Activated T-cell treated with anti-CD3 and anti-CD28 coated beads for 24 hours (primary cell): ENCODE data around the gene MTMR11.

Source experiments
- DNase-seq: peaks from one replicate; pipeline ENCODE4 v3.0.0-alpha.2; 2020; ENCODE audit warnings: low read depth

MTMR11 gene

GRCh38 chr1:149934356-149934755, 2.3 kb downstream of the MTMR11 start:
- no peak for DNase-seq

DNA sequence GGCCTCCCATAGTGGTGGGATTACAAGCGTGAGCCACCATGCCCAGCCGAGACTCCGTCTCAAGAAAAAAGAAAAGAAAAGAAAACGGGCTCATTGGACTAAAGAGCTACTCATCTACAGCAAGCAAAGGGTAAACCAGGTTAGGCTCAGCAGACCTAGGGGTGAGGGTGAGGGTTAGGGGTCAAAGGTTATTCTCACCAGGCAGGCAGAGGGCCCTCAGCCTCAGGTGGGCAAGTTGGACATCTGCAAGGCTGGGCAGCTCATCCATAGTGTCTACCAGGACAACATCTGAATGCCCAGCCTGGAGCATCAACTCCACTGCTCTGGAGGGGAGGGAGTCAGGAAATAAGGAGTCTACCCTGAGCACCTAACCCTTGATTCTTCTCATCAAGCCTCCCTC, 3.5 kb downstream of the MTMR11 start:
- DNase-seq: no peak

GRCh38 chr1:149932474-149932873, 4.2 kb downstream of the MTMR11 start:
- DNase-seq: no peak

DNA sequence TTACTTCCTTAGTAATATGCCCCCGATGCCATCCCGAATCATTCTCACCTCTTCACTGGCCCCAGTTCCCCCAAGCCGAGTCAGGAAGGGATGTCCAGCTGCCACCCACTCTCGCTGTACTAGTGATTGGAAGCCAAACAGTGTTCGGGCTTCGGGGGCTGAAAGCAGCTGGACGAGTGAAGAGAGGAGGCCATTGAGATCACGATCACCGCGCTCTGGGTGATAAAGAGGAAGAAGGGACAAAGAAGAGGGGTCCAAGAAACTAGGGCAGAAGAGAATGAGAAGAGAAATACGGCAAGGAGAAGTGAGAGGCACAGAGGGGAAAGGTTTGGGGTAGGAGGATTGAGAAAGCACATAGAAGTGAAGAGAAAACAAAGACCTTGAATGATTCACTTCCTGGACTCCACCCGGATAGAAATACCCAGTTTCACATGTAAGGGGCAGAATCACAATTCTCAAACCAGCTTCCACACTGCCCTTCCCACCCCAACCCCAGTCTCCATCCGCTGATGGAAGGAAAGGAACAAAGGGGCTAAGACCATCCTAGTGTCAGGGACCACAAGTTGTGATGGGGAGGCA, 5.4 kb downstream of the MTMR11 start:
- DNase-seq: no peak

DNA sequence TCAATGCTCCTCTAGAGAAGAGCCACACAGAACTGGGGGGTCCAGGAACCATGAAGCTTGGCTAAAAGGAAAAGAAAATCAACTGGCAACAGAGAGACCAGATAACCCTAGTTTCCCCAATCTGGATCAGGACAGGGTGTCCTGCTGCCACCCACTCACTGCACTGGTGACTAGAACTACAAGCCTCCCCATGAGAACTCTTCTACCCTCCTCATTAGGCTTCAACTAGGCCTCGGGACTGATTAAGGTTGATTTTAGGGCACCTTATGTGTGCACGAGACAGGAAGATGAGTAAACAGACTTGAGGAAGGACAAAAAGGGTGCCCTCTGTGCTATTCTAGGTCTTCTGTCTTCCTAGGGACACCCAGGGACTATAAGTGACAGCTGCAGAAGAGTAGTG, 6.8 kb downstream of the MTMR11 start:
- no peak for DNase-seq

DNA sequence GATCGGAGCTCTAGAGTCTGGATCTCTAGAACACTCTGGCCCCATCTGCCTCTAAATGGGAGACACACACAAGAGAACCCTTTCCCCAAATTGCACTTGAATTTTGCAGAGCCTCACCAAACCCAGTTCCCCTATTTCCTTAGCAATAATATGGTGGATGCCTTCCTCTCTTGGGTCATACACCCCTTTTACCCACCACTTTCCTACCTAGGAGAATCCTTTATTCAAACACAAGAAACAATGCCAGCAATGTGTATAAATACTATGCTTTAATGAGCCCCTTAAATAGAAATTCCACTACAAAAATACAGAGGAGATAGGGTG, 8.3 kb downstream of the MTMR11 start:
- DNase-seq: no peak

DNA sequence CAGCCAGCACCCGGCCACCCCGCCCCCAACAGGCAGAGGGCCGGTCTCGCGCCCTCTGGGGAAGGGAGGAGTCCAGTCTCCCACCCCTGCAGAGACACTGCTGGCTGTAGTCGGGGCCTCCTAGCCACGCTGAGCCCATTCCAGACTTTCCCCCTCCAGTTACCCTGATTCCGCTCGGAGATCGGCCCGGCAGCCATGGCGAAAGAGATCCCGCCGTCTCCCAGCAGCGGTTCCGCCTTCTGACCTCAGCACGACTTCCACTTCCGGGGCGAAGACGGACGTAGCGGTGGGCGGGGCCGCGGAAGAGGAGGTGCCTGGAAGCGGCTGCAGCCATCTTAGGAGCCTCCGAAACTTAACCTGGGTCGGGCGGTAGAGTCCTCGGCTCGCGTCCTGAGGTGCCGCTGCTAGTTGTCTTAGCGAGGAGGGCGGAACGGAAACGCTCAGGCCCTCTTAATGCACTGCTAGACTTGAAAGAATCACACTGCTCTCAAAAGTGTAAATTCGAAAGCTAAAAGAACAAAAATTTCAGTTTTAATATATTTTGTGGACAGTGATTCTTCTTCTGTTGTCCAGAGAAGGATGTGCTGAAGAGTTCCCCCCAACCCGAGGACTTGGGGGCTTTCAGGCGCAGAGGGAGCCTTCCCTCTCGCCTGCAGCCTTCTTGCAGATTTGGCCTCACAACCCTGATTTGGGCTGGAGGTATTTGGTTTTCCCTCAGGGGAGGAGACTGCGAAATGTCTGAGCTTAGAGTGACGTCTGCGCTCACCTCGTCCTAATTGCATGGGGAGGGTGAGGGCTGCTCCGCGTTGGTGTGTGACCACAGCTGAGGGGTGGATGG, 8.9 kb downstream of the MTMR11 start, which contains the start of gene SF3B4:
Gene SF3B4 (minus strand): TSS at position 241 of the 838 bp plus-strand sequence. CDS start 44 bp downstream, at position 197.
- peak; percentile 94 for DNase-seq

DNA sequence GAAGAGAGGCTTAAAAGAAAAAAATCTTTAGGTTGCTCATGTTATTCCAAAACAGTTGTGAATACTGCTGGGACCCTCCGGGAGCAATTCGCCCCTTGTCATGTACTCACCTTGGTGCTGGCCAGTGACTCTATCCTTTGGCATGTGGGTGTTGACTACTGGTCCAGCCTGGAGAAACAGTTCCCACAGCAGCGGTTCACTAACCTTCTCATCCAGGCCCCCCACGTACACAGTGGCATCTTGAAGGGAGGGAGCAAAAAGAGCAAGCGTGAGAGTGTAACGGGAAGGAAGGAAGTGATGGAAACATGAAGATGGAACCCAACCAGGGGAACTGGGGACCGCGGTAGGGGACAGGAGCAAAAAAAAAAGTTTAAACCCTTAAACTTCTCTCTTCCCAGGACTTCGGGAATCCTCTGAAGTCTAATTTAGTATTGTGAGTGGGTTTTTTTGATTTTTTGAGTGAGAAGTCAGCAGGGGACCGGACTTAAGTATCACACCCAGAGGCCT, 9.6 kb downstream of the MTMR11 start:
- DNase-seq: no peak

GRCh38 chr1:149926296-149926695, 10.4 kb downstream of the MTMR11 start:
- no peak for DNase-seq

DNA sequence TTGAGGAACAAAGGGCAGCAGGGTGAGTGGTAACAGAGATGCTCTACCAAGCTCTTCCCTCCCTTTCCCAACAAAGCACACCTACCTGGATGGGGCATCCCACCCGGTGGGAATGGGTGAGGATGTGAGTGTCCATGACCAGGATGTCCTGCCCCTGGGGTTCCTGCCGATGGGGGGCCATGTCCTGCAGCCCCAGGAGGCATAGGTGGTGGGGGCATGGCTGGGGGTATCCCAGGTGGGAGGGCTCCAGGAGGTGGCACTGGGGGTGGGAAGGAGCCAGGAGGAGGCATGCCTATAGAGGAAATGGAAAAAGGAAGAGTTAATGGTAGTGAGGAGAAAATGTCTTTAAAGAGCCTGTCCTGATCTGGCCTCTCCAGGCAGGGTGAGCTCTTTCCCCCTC, 10.9 kb downstream of the MTMR11 start:
- no peak for DNase-seq

DNA sequence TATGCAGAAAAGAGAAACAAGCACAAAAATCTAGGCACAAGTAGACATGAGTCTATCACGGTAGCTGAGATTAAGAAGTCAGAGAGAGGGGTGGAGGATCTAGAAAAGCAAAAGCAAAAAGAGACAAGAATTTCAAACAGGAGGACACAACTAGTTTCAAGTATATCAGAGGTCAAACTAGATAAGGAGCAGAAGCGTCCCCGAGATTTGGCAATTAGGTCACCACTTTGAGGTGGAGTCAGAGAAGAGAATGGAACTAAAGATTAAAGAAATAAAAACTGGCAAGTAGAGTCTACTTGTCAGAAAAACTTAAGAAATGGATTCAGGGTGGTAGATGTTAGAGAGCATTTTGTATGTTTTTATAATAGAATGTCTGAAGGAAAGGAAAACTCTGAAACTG, 11.3 kb downstream of the MTMR11 start:
- no peak for DNase-seq

DNA sequence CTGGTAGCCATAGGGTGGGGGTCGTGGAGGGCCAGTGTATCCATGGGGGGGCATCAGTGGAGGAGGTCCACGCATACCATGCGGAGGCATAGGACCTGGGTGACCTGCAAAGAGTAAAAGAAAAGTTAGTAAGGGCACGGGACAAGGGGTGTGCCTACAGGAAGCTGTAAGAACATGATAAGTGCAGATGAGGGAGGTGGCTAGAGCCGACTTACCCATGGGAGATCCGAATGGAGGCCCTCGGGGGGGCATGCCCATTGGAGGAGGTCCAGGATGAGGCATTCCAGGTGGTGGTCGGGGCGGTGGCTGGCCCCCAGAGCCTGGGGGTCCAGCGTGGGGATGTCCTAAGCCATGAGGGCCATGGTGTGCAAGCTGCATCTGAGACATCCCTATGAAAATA, 13.1 kb downstream of the MTMR11 start:
- no peak for DNase-seq

DNA sequence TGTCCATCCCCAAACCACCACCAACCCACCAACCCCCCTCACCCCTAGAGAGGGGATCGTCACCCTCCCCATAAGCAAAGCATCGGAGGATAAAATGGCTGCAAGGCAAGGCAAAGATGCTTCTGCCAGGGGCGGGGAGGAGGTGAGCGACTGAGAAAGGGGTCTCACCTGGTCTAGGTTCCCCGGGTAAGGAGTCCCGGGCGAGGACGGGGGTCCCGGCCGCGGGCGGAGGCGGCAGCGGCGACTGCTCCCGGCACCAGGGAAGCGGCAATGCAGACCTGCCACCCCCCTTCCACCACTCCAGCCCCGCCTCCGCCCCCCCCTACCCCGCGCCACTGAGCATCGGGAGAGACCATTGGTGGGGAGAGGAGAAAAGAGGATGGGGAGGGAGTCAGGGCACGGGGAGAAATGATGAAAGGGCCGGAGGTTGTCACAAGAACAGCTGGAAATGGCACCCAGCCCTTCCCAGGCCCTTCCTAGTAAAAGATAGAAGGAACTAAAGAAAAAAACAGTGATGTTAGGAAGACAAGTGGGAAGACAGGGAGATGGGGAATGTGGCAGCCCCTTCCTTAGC, 19.0 kb downstream of the MTMR11 start, which contains the start of gene SV2A:
Gene SV2A (minus strand): TSS at position 274 of the 574 bp plus-strand sequence. CDS start 4,004 bp downstream, outside the sequence.
- DNase-seq: peak; percentile 34

DNA sequence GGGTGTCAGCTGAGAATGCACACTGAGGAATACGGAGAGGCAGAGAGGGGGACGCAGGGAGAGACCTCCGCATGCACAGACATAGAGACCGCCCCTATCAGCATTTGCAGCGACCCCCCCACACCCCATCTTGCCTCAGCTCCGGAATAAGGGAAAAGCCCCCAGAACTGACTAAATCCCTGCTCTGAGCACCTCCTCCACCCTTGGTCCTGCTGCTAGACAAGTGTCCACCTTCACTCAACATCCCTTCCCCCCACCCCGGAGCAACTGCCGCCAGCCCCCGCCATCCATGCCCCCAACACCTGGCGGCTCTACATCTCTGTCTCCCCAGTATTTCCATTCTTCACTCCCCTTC, 19.8 kb downstream of the MTMR11 start:
- no peak for DNase-seq

DNA sequence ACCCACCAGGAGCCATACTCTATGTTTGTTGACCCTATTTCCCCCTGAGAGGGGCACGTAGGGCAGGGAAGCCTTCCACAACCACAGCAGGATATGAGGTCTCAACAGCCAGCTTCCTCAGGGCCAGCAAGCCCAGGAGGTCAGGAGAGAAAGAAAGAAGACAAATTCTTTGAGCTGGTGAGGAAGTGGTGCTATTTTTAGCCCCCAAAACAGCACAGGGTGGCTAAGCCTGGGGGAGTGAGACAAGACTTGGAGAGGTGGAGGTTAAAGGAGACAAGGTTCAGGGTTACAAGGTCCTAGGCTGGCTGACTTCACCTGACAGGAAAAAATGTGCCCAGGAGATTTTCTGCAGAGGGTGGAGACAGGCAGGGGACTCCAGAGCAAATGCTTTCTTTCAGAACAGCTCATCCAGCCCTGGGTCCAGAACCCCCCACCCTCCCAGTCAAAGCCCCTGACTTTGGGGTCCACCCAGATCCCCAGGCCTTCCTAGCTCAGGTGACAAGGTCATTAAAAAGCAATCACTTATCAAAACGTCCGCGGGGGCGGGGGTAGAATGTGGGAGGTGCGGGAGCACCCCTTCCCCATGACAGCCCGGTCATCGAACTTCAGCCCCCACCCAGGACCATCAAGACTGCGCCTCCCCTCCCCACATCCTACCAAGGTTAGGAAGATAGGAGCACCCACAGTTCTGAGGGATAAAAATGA, 20.3 kb downstream of the MTMR11 start:
- no peak for DNase-seq

DNA sequence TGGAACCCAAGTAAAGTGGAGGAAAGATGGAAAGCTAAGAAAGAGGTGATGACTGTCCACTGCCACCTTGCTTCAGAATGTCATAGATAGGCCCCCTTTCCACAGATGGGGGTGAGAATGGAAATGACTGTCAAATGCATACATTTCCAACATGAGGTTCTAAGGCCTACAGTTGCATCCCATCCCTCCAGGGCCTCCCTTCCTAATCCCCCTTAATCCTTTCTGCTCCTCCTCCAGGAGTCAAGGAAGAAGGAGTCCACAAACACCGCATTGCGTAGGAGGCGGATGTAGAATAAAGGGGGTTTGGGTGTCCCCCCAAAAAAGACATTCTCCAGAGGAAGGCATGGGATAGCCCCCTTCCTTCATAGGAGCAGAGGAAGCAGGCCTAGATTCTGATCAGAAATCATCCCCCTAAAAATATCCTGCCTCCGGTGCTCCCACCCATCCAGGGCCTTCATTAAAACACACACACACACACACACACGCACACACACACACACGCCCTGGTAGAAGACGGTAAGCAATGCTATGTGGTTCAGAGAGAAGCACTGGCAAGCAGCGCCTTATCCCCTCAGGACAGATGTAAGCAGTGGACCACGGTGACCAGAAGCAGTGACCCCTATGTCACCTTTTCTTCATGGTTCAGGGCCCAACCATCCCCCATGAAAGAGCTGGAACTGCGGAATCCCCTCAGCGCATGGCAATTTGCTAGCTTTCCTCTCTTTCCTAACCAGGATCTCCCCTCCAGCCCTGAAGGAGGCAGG, 21.1 kb downstream of the MTMR11 start:
- no peak for DNase-seq

DNA sequence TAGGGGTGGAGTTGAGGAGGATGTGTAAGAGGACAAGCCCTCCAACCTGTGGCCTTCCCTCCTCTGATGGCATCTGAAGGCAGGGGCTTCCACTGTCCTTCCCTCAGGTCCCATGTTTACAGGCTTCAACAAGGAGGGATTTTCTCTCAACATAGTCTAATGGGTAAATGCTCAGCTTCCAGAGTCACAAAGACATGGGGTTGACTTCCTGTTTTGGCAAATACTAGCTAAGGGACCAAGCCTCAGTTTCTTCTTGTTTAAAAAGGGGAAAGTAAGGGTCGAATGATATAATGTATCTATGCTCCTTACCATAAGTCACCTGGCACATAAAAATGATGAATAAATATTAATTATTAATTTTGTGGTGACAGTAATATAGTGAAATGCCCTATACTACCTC, 22.1 kb downstream of the MTMR11 start:
- no peak for DNase-seq

GRCh38 chr1:149906570-149907075, 30.1 kb downstream of the MTMR11 start:
- no peak for DNase-seq

GRCh38 chr1:149903836-149904491, 32.7 kb downstream of the MTMR11 start:
- DNase-seq: no peak

DNA sequence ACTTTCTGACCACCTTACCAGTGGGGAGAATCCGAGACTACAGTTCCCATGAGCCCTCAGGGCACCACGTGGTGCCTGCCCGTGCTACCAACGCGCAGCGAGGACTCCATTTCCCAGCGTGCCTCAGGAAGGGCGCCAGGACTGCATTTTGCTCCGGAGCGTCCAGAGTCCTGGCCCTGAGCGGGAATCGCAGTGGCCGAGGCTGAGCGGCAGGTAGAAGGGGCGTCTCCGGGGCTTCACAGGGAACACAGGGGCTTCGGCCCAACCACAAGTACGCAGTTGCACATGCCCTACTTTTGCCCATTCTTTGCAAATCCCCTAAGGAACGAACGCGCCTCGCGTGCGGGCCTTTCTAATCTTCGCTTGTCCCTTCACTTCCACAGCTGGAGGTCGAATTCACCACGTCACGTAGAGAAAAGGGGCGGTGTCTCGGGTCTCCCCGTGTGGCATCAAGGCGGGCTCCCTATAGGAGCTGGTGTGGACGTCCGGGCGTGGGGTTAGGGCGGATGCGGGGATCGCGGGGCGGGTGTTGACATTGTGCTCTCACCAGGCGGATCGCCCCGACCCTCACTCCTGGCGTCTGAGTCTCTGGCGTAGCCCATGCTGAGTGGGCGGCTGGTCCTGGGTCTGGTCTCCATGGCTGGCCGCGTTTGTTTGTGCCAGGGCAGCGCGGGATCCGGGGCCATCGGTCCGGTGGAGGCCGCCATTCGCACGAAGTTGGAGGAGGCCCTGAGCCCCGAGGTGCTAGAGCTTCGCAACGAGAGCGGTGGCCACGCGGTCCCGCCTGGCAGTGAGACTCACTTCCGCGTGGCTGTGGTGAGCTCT, 37.0 kb downstream of the MTMR11 start, which contains the start of gene BOLA1:
Gene BOLA1 (plus strand): TSS at position 109 of the 825 bp plus-strand sequence. CDS start 492 bp downstream, at position 601.
- DNase-seq: peak; percentile 74
